NCI-H2107 (cell line): Measurements from ENCODE around the gene RAD51AP2.
"Not testable (repeated sequence)": the region's sequence is repeated elsewhere in the genome, so short reads cannot be mapped to it uniquely, and the experiment has no call there.

Experiments used
- DNase-seq: peaks from one replicate; lab custom pipeline; 2025; lab: John Stamatoyannopoulos, UW

Gene RAD51AP2

GRCh38 chr2:17518212-17519154 is at the start of gene RAD51AP2:
Gene RAD51AP2, minus strand, starts transcription at chr2:17518440. Its CDS starts 25 bp downstream, at chr2:17518415.
- DNase-seq: no peak

- DNase-seq: not testable (repeated sequence)
Observed at GRCh38 chr2:17565726-17566125, 47.5 kb upstream of the RAD51AP2 start.

DNA sequence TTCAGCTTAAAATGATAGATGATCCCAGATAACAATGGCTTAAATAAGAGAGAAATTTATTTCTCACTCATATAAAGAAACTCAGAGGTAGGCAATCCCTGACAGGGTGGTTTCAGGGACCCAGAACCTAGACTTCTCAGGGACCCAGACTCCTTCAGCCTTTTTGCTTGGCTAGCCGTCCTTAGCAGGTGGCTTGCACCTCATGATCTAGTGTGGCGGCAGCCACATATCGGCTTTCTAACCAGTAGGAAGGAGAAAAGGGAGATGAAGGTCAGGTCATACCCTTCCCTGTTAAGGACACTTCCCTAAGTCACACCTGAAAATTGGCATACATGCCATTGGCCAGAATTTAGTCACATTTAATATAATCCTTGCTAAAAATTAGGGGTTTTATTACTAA is 40.6 kb upstream of the RAD51AP2 start:
- no peak for DNase-seq

DNA sequence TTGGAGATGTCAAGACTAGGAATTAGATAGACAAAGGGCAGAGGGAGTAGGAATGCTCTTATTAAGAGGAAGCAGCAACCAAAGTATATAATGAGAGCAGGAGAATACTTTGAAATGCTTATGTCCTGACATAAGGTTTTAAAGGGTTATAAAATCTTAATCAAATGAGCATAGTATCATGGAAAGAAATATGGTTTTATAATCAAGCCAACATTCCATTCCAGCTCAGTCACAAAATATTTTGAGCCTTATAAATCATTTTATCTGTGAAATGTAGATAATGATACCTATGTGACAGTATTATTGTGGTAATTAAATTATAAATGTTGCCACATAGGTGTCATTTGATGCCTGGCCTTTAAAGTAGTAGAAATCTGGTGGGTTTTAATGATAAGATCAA is 39.8 kb upstream of the RAD51AP2 start:
- no peak for DNase-seq

GRCh38 chr2:17557596-17557995 is 39.4 kb upstream of the RAD51AP2 start:
- DNase-seq: no peak

DNA sequence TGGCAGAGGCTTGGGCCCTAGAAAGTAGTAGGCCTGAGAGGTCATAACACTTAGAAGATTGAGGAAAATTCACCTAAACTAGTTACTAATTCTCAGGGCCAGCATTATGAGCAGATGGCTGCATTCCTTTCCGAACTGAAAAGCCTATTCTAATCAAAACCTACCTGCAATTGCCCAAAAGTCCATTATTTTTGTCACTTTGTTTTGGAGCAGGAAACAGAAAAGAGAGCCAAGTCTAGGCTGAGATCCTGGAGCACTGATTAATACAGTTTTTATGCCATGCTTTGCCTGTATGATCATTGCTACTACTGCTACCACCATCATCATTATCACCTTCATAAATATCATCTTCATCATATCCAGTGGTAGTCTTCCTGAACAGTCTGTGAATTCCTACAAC is 36.9 kb upstream of the RAD51AP2 start:
- no peak for DNase-seq

DNA sequence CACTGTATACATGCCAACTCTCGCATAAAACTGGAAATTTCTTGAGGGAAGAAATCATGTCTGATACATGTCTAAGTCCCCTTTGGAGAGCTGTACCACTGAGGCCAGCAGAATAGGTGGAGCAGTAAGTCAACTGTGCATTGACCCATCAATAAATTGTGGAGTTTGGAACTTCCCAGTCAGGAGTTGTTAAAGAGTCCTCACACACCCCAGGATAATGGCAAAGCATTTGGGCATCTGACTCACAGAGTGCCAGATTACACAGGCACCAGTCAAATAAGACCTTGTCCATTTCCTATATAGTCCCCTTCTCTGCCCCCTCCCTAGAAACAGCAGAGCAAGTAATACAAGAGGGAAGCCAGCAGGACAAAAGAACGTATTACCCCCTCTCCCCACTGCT is 32.7 kb upstream of the RAD51AP2 start:
- DNase-seq: no peak

GRCh38 chr2:17547737-17548136 is 29.5 kb upstream of the RAD51AP2 start:
- no peak for DNase-seq

GRCh38 chr2:17547237-17547636 is 29.0 kb upstream of the RAD51AP2 start:
- DNase-seq: no peak

DNA sequence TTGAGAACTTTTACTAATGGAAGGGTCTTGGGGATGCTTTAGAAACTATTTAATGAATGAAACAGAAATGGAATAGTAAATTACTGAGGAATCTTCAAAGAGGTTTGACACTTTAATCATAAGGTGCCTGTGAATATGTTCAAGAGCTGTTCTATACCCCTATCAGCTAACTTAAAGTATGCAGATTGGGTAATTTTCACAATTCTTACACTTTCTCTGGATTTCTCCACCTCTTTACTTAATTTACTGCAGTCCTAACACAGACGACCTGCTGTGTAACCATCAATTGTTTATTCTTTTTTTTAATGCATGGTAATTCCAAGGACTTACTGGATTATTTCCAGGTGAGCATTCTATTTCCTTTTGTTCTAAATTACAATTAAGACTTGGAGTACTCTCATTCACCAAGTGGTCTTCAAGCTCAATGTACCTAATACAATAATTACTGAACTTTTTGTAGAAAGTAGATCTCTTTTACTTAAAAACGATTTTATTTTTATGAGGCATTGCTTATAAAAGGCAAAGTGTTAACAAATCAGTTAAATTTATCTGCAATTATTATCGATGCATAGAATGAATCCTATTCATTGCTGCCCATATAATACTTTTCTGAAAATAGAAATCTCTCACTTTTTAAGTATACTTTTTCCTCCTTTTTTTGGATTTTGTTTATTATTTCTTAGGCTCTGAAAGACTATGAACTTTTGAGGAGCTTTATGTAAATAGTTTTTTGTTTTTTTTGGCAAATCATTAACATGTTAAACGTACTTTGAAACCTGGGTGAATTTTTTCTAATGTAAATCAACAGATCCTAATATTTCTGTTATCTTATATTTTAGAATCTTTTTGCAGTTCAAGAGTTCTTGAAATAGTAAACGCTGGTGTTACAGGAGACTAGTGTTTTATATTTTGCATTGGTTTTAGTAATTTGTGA is 27.7 kb upstream of the RAD51AP2 start:
- DNase-seq: no peak

DNA sequence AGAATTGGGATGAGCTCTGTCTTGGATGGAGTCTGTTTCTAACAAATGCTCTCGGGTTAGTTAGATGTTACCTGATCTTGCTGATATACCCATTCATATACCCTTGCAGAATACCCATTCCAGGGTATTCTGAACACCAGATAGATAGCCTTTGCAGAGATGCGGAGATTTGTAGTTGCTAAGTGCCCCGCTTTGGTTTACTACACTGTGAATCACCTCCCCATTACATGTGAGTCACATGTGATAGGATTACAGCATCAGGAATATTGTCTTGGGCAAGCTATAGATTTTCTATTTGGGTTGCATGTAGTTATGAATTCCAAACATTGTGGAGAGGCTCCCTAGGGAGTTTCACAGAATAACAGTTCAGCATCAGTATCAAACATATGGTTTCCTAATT is 26.0 kb upstream of the RAD51AP2 start:
- DNase-seq: no peak

- no peak for DNase-seq
Observed at GRCh38 chr2:17543848-17544247, 25.6 kb upstream of the RAD51AP2 start.

DNA sequence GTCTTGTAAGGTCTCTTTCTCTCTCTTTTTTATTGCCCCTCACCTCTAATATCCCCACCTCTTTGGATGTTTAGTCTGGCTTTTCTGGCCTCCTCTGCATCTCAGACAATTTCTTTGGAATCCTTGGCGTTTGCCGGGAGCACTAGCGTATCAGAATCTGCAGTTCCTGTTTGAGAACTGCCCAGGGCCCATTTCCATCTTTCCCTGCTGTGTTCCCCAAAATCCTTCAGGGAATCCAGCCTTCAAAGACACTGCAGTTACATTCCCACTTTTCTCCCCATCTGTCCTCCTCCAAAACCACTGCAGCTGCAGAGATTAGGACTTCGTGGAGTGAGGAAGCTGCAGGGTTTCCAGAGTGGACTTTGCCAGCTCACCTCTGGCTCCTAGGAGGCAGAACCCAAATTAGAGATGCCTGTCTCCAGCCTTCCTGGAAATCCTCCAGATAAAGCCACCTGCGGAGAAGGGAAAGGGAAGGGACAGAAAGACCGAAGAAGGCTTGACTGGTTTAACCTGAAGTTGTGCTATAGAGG is 25.0 kb upstream of the RAD51AP2 start:
- no peak for DNase-seq

- DNase-seq: no peak
Observed at GRCh38 chr2:17542471-17542870, 24.2 kb upstream of the RAD51AP2 start.

DNA sequence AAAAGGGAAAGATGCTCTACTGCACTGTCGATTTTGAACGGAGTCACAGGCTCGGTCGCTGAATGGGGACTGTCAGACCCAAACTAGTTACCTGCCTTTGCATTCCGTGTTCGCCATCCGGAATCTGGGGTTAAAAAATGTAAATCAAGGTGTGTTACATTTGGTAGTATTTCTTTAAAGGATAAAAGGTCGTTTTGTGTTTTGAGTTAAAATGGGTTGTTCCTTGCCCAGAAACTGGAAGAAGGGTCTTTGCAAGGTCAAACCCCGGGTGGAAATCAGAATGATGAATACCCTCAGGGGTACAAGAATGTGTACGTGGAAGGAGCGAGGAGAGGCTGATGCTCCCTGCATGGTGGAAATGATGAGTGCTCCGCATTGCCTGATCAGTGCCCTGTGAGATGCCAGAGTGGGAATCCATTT is 23.3 kb upstream of the RAD51AP2 start:
- DNase-seq: no peak

GRCh38 chr2:17540813-17541530 is 22.7 kb upstream of the RAD51AP2 start:
- DNase-seq: no peak

DNA sequence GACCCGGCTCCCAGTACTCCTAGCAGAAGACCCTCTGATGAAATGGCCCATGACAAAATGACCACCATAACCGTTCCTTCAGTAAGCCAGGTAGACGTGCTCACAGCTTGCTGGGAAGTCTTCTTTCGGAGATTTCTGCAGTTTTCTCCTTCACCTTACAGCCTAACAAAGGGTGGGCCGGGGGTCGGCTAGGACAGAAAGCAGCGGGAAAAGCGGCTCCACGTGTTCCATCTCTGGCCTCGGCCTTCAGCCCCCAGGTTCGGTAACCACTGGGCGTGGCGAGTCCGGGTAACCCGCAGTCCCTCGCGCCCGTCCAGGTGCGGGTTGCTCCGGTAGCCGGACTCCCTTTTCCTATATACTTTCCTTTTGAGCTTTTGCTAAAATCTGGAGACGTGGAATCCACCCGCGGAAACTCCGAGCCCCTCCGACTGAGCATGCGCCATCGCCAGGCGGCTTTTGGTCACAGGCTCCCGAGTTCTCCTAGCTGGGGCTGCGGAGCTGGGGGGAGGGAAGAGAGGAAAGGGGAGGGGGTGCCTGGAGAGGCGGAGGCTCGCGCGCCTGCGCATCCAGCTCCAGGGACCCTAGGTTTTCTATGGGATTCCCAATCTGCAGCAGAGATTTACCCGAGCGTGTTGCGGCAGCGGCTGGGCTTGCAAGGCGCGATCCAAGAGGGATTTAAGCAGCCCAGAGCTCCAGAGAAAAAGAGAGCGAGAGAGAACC is 22.0 kb upstream of the RAD51AP2 start, which contains the start of gene VSNL1:
Gene VSNL1 (plus strand): TSS at position 604 of the 720 bp plus-strand sequence. CDS start 51,379 bp downstream, outside the sequence.
- no peak for DNase-seq

GRCh38 chr2:17539611-17540092 is 21.4 kb upstream of the RAD51AP2 start:
- no peak for DNase-seq

DNA sequence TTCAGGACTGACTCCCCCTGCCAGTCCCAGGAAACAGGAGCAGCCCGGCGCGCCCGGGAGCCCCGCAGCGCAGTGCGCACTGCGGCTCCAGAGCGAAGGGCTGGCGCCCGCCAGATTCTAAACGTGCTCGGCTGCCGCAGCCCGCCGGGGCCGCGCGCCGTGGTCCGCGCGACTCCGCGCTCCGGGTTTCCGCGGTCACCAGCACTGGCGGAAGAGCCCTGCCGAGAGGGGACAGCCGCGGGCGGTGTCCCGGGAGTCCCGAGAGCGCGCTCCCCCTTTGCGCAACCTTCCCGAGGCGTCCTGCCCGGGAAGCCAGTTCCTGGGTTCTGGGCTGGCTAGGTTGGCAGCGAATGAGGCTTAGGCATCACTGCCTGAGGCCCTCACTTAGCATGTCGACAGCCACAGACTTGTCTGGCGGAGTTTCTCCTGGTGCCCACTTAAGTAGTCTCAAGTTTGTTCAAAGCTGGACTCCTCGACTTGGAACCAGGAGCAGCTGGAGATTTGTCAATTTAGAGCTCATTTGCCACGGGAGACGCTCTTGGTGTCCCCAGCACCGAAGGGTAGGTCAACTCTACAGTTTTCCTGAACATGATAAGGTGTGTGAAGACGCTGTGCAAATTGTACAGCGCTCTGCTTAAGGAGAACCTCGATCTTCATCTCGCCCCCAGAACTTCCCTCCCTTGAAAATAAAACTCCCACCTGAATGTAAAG is 20.8 kb upstream of the RAD51AP2 start:
- no peak for DNase-seq
